Activated CD4-positive, alpha-beta T cell treated with anti-CD3 and anti-CD28 coated beads, Interleukin-2, Interleukin-6, amounts not matched to agents 100 ng/mL and 50 ng/mL, durations not matched to agents 16 hours and 8 hours (primary cell): ENCODE data around the gene PCBD2.
"Not testable (repeated sequence)": the region's sequence is repeated elsewhere in the genome, so short reads cannot be mapped to it uniquely, and the experiment has no call there.

Experiments
- DNase-seq: peaks from one replicate; pipeline ENCODE4 v3.0.0-alpha.2; 2020

PCBD2 gene

GRCh38 chr5:134964359-134965270, 59.7 kb downstream of the PCBD2 start:
- peak; percentile 23 for DNase-seq

DNA sequence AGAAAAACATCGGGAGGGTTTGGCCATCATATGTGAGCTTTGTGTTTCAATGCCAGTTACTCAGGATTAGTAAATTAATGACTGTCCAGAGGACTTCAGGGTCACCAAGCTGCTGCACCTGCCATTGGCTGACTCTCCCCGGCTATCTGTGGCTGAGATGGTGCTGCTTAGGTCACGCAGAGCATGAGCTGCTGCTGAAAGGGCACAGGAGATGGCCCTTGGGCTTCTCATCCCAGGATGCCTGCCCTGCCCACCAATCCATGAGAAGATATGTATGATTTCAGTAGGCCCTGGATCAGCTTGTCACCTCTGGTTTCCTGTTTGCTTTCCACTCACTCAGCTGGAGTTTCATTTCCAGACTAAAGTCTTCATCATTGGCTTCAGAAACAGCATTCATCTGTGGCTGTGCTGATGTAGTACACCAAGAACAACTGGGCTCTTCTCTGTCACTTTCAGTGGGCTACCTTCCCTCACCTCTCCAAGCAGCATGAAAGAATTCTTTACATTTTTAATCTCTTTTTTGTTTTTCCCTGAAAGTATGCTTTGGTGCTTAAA, 60.4 kb downstream of the PCBD2 start:
- DNase-seq = peak; percentile 10

- DNase-seq = no peak
Measured at GRCh38 chr5:134967607-134968006, 62.7 kb downstream of the PCBD2 start, which contains the start of gene CATSPER3. Gene CATSPER3 (plus strand): TSS chr5:134967907. CDS start chr5:134967992, 85 bp downstream.

- no peak for DNase-seq
Measured at GRCh38 chr5:134968055-134968454, 63.1 kb downstream of the PCBD2 start.

DNA sequence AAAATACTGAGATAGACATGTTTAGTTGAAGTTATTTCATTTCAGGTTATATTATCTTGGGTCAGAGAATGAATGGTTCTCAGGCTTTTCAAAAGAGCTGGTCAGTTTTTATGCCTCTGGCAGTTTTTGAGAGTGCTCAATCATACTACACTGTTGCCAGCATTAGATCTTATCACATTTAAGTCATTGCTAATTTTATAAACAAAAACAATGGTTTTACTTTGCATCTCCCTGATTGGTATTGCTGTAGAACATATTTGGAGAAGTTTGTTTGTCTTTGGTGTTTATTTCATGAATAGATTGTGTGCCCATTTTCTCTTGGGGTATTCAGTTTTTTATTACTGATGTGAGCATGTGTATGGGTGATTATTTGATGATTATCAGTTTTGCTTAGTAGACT, 64.2 kb downstream of the PCBD2 start:
- DNase-seq = no peak

- no peak for DNase-seq
Measured at GRCh38 chr5:134975078-134975715, 70.3 kb downstream of the PCBD2 start.

GRCh38 chr5:134975843-134976242, 70.9 kb downstream of the PCBD2 start:
- DNase-seq = no peak

- no peak for DNase-seq
Measured at GRCh38 chr5:134976841-134977240, 71.9 kb downstream of the PCBD2 start.

- no peak for DNase-seq
Measured at GRCh38 chr5:134979416-134979815, 74.5 kb downstream of the PCBD2 start.

GRCh38 chr5:134982230-134982629, 77.3 kb downstream of the PCBD2 start:
- DNase-seq = no peak

DNA sequence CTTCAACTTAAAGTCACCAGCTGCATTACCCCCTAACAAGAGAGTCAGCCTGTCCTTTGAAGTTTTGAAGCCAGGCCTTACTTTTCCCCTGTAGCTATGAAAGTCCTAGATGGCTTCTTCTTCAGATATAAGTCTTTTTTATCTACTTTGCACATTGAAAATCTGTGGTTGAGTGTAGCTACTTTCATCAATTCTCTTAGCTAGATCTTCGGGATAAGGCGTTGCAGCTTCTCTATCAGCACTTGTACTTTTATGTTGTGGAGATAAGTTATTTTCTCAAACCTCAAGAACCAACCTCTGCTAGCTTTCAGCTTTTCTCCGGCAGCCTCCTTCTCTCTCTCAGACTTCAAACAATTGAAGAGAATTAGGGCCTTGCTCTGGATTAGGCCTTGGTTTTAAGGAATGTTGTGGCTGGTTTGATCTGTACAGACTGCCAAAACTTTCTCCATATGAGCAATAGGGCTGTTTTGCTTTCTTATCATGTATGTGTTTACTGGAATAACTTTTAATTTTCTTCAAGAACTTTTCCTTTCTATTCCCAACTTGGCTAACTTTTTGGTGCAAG, 84.4 kb downstream of the PCBD2 start:
- DNase-seq = no peak

DNA sequence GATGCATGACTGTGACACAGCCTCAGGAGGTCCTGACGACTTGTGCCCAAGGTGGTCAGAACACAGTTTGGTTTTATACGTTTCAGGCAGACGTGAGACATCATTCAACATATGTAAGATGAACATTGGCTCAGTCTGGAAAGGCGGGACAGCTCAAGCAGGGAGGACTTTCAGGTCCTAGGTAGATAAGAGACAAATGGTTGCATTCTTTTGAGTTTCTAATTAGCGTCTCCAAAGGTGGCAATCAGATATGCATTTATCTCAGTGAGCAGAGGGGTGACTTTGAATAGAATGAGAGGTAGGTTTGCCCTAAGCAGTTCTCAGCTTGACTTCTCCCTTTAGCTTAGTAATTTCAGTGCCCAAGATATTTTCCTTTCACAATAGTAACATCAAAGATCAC, 85.3 kb downstream of the PCBD2 start:
- not testable (repeated sequence) for DNase-seq

DNA sequence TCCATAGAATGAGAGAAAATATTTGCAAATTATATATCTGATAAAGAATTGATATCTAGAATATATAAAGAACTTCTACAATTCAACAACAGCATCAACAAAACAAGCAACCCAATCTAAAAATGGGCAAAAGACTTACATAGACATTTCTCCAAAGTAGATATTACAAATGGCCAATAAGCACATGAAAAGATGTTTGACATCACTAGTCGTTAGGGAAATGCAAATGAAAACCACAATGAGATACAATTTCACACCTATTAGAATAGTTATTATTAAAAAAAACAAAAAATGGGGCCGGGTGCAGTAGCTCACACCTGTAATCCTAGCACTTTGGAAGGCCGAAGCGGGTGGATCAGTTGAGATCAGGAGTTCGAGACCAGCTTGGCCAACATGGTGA, 87.2 kb downstream of the PCBD2 start:
- DNase-seq = no peak

- DNase-seq = no peak
Measured at GRCh38 chr5:134993161-134993560, 88.2 kb downstream of the PCBD2 start.

DNA sequence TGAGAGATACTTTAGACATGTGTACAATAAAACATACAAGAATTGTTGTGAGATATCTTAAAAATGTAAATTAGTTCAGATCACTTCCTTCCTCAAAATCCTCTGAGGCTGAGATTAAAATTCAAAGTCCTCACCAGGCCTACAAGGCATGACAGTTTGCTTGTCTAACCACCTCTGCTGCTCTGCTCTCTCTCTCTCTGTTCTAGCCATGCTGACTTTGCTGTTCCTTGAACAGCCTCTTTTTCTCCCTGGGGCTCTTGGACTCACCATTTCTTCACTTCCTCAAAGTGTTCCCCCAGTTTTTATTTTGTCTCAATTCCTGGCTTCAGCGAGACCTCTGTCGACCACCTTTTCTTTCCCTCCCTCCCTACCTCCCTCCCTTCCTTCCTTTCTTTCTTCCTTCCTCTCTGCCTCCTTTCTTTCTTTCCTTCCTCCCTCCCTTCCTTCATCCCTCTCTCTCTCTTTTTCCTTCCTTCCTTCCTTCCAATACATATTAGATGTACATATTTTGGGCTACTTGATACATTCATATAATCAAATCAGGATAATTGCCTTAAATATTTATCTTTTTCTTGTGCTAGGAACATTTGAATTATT, 89.7 kb downstream of the PCBD2 start:
- DNase-seq = no peak

DNA sequence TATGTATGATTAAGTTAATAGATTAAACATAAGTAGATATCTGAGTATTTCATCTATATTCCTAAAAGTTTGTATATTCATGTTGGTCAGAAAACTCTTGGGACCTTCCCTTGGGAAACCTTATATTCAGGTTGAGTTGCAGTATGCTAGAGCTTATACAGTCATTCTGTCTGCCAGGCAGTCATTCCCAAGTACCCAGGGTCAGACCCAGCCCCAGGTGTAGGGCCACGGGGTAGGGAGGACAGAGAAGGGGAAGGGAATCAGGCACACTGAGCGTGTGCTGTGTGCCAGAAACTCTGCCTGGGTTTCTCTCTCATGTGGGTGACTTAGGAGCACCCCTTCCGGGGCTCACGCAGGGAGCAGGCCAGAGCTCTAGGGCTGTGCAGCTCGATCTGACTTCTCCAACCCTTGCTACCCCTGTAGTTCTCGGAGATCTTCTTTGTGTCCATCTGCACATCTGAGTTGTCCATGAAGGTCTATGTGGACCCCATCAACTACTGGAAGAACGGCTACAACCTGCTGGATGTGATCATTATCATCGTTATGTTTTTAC, 91.0 kb downstream of the PCBD2 start:
- no peak for DNase-seq

DNA sequence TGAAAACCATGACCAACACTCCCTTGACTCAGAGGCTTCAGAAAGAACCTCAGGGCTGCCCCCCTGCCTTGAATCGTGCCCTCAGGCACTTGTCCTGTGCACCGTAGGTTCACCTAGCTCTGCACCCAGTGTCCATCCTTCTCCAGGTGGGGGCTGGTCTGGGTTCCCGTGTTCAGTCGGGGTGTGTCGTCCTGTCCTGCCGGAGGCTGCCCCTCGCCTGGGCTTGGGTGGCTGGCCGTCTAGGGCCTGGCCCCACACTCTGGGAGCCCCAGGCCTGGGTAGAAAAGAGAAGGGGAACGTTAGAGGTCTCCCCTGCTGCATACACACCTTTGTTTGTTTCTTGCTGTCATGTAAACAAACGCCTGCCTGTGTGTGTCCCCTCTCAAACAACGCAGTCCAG, 92.1 kb downstream of the PCBD2 start:
- no peak for DNase-seq

- not testable (repeated sequence) for DNase-seq
Measured at GRCh38 chr5:134998068-134998467, 93.1 kb downstream of the PCBD2 start.

GRCh38 chr5:135004376-135004775, 99.4 kb downstream of the PCBD2 start:
- no peak for DNase-seq

DNA sequence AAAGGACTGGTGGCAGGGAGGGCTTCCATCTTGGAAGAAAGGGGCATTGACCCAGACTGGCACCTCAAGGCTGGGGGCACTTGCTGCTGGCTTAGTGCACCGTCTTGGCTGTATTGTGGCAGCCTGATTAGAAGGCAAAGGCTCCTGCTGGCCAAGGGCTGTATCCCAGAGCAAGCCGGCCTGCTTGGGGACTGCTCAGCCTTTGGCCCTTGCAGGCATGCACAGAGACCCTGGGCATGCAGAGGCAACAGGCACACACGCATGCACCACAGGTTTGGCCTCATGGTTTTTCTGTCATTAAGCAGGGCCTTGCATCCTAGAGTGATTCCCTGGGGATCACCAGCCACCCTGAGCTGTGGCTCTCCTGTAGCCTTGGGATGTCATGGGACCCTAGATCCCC, 100.1 kb downstream of the PCBD2 start:
- DNase-seq = no peak

GRCh38 chr5:135007305-135007704, 102.4 kb downstream of the PCBD2 start:
- no peak for DNase-seq

DNA sequence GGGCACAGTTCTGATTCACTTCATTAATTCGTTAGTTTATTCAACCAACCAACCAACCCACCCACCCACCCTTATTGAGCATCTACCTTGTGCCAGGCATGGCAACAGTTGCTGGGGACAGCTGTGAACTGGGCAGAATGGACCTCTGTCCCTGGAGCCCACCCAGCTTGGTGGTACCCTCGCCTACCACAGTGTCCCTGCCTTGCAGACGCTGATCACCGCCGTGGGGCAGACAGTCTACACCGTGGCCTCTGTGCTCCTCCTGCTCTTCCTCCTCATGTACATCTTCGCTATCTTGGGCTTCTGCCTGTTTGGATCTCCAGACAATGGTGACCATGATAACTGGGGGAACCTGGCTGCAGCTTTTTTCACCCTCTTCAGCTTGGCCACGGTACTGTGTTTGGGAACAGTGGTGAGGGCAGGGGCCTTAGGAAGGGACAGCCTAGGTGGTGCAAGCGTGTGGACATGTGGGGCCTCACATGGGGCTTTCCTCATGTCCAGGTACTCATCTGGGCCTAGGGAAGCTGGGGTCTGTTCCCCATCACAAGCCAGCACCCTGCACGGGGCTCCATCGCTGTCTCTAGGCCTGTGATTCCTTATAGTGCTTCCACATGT, 102.9 kb downstream of the PCBD2 start:
- no peak for DNase-seq
